GM12878 (cell line): Measurements from ENCODE around the gene CCR5AS.
A peak's percentile ranks its signal among the peaks of the same experiment; 100 is the strongest.

Experiments used
- ATAC-seq: fragments of 200-7000 bp; cut with Tn5 transposase; 3 replicates; pipeline ENCODE4 v1.9.1; 2020; ENCODE audit warnings: mild to moderate bottlenecking, moderate library complexity
- BruUV-seq: library from RNA; stranded (reverse); fragments of 400-500 nt; replicated peaks from 2 replicates; lab custom pipeline; 2021; lab: Mats Ljungman, UMichigan
- CTCF ChIA-PET: fragments of 300-600 bp; sonication (Branson Sonifier 250); formaldehyde crosslinking; extraction: SDS; loops from one replicate; lab custom pipeline; 2021; ENCODE audit warnings: inconsistent platforms; lab: Yijun Ruan, JAX
- POLR2A ChIA-PET: fragments of 350-600 bp; formaldehyde crosslinking; extraction: SDS; loops from one replicate; lab custom pipeline; 2021; ENCODE audit warnings: inconsistent platforms; lab: Charles Lee
- RAD21 ChIA-PET: fragments of 300-600 bp; sonication (Branson Sonifier 250); formaldehyde crosslinking; loops from one replicate; lab custom pipeline; 2023; ENCODE audit warnings: antibody characterized with exemption; ENCODE audit not compliant: unreplicated experiment; lab: Charles Lee
- SMC1A ChIA-PET: fragments of 300-600 bp; sonication (Branson Sonifier 250); formaldehyde crosslinking; loops from one replicate; lab custom pipeline; 2023; ENCODE audit not compliant: unreplicated experiment, uncharacterized antibody; lab: Charles Lee
- DNase-seq: peaks from one replicate; pipeline ENCODE4 v3.0.0-alpha.2; 2011; ENCODE audit warnings: low read depth, low spot score
- FAIRE-seq: peaks from 3 replicates; lab custom pipeline; 2011; peaks lifted over from hg19 to GRCh38; lab: Jason Lieb, UNC
- H2AFZ ChIP-seq: 2 replicates; pipeline ENCODE4 v1.6.0; 2011; ENCODE audit warnings: low read depth, low read length, control low read depth; ENCODE audit not compliant: control insufficient read depth
- H3K27ac ChIP-seq: 2 replicates; pipeline ENCODE4 v1.5.1; 2011; ENCODE audit warnings: control low read depth; ENCODE audit not compliant: control insufficient read depth, insufficient read depth
- H3K27me3 ChIP-seq, 2 experiments: replicated peaks in 1 of 2; 2 replicates each; pipeline versions ENCODE4 v1.6.0 to v1.6.1; 2011; ENCODE audit warnings: low read length in 1 of 2; ENCODE audit not compliant: control insufficient read depth in 2 of 2, insufficient read depth in 2 of 2
- H3K36me3 ChIP-seq, 2 experiments: 2 replicates each; pipeline ENCODE4 v1.5.1; 2011; ENCODE audit warnings: low read length in 1 of 2; ENCODE audit not compliant: control insufficient read depth in 2 of 2, insufficient read depth in 2 of 2
- H3K4me1 ChIP-seq: 2 replicates; pipeline ENCODE4 v1.6.1; 2011; ENCODE audit warnings: mild to moderate bottlenecking, low read length, moderate library complexity, mixed read lengths; ENCODE audit not compliant: control insufficient read depth, insufficient read depth
- H3K4me2 ChIP-seq: 2 replicates; pipeline ENCODE4 v1.6.0; 2011; ENCODE audit warnings: control low read depth; ENCODE audit not compliant: control insufficient read depth, insufficient read depth
- H3K4me3 ChIP-seq: fragments of 200-600 bp; sonication (generic); 2 replicates; pipeline ENCODE4 v1.5.1; 2016
- H3K79me2 ChIP-seq: 2 replicates; pipeline ENCODE4 v1.6.0; 2011; ENCODE audit warnings: low read length; ENCODE audit not compliant: control insufficient read depth, insufficient read depth
- H3K9ac ChIP-seq: 2 replicates; pipeline ENCODE4 v1.8.0; 2011; ENCODE audit warnings: low read length, control low read depth, mixed read lengths; ENCODE audit not compliant: control insufficient read depth, insufficient read depth
- H3K9me3 ChIP-seq: replicated peaks from 3 replicates; pipeline ENCODE4 v1.5.1; 2011; ENCODE audit warnings: mild to moderate bottlenecking, low read length; ENCODE audit not compliant: control insufficient read depth, insufficient read depth
- H4K20me1 ChIP-seq: 2 replicates; pipeline ENCODE4 v1.6.0; 2011; ENCODE audit not compliant: control insufficient read depth, insufficient read depth
- CHD2 ChIP-seq: IDR thresholded peaks from 2 replicates; pipeline ENCODE4 v1.6.1; 2011; ENCODE audit warnings: low read depth, low read length, improper control_type of control experiment, borderline replicate concordance
- CTCF ChIP-seq, 3 experiments: IDR thresholded peaks in 2 of 3; conservative IDR thresholded peaks in 1 of 3; 2 replicates each; pipeline ENCODE4 v1.5.1; 2011; ENCODE audit warnings: low read depth in 3 of 3, low read length in 3 of 3, mild to moderate bottlenecking in 3 of 3, control low read depth in 2 of 3, moderate library complexity in 2 of 3, inconsistent platforms in 1 of 3, mixed read lengths in 1 of 3; ENCODE audit not compliant: control insufficient read depth in 2 of 3, insufficient read depth in 1 of 3; ENCODE audit errors: extremely low read depth in 1 of 3
- HDAC6 ChIP-seq: fragments of 200-600 bp; sonication (generic); IDR thresholded peaks from one replicate; pipeline ENCODE4 v1.8.0; 2017; ENCODE audit warnings: antibody characterized with exemption; ENCODE audit not compliant: unreplicated experiment
- HSF1 ChIP-seq: fragments of 150-350 bp; IDR thresholded peaks from 2 replicates; pipeline ENCODE4 v1.6.1; 2014; ENCODE audit warnings: mild to moderate bottlenecking, low read depth, low read length
- PKNOX1 ChIP-seq: fragments of 450-650 bp; IDR thresholded peaks from 2 replicates; pipeline ENCODE4 v1.6.1; 2016; ENCODE audit warnings: mild to moderate bottlenecking
- RAD21 ChIP-seq: IDR thresholded peaks from 2 replicates; pipeline ENCODE4 v1.6.1; 2011; ENCODE audit warnings: mild to moderate bottlenecking, low read depth, low read length, moderate library complexity; ENCODE audit not compliant: insufficient read depth
- RCOR1 ChIP-seq: conservative IDR thresholded peaks from 2 replicates; pipeline ENCODE4 v1.6.1; 2012; ENCODE audit warnings: low read depth, low read length, improper control_type of control experiment
- SMARCA5 ChIP-seq: fragments of 450-650 bp; IDR thresholded peaks from 2 replicates; pipeline ENCODE4 v1.6.1; 2017; ENCODE audit warnings: mild to moderate bottlenecking
- SMC3 ChIP-seq: IDR thresholded peaks from 2 replicates; pipeline ENCODE4 v1.6.1; 2011; ENCODE audit warnings: low read length, improper control_type of control experiment, borderline replicate concordance
- WGBS: methylation state at CpG from one replicate; pipeline ENCODE4 v1.1.6; 2016; ENCODE audit warnings: low lambda C conversion rate; ENCODE audit not compliant: insufficient replicate concordance, insufficient coverage; ENCODE audit errors: missing lambda C conversion rate; 5-methylcytosine and 5-hydroxymethylcytosine counted together
- in situ Hi-C: fragments of 300-500 bp; cut with MboI; formaldehyde crosslinking; loops from 9 replicates; pipeline ENCODE4 v1.14.3; 2018; ENCODE audit warnings: mixed read lengths
- intact Hi-C: fragments of 100-400 bp; cut with micrococcal nuclease; formaldehyde crosslinking; loops from one replicate; pipeline ENCODE4 v1.14.2; 2022; ENCODE audit not compliant: unreplicated experiment

CCR5AS gene

GRCh38 chr3:46372492-46373359 is 34.1 kb downstream of the CCR5AS start:
- Histone ChIP-seq H2AFZ (no peak overlapping the region), H3K4me3 (no peak overlapping the region), H3K36me3 (no peaks in the 10 kb centered on the region), H3K9me3 (no peaks in the 10 kb centered on the region), H3K27ac (no peak overlapping the region), H3K79me2 (no peaks in the 10 kb centered on the region), H4K20me1 (no peaks in the 10 kb centered on the region), H3K9ac (no peak overlapping the region), H3K27me3 (peaks cover 0 to 3% of the 10 kb centered on the region in 2 experiments; a peak in 2 of 4 replicates), H3K4me1 (peaks cover 14% of the 10 kb centered on the region), H3K4me2 (no peak overlapping the region)
- ChIA-PET RAD21 (interaction anchor here (0.8 to 13.5 kb wide), 17 partner anchors 9 to 612 kb away, joined by 3 to 421 read pairs (median 4); partner anchors contain the start of genes CCR1 and CCR2), SMC1A (interaction anchor here (0.6 to 15.8 kb wide), 19 partner anchors 11 to 434 kb away, joined by 3 to 581 read pairs (median 7); partner anchors contain the start of genes CCR1 and CCR2), POLR2A (interaction anchor here (1.0 to 4.0 kb wide), 4 partner anchors 23 to 165 kb away, joined by 3 to 16 read pairs (median 4); partner anchors contain the start of gene CCR1), CTCF (interaction anchor here (0.6 to 21.1 kb wide), 22 partner anchors 8 to 436 kb away, joined by 3 to 714 read pairs (median 5); partner anchors contain the start of gene CCR1)
- ATAC-seq, result peak; percentile 21; the same call in 1 of the 3 replicates
- FAIRE-seq, result peak; percentile 52
- intact Hi-C loops (loop anchor here (1.0 to 10.0 kb wide), 4 partner anchors 96 to 284 kb away; no protein-coding TSS in a partner anchor), in situ Hi-C loops (loop anchor here (5.0 to 10.0 kb wide), 4 partner anchors 160 to 608 kb away; no protein-coding TSS in a partner anchor)
- no TSS peak for BruUV-seq
- DNase-seq, result no peak
- no peak for TF ChIP-seq PKNOX1
- TF ChIP-seq CHD2, result no peak
- TF ChIP-seq HDAC6, result no peak
- no peak for TF ChIP-seq SMARCA5
- TF ChIP-seq RAD21, result peak; percentile 92
- TF ChIP-seq HSF1, result no peak
- no peak for TF ChIP-seq RCOR1
- peak; percentile 69 for TF ChIP-seq SMC3
- TF ChIP-seq CTCF (IDR thresholded peaks at IDR 0.05 in 2 of 3, conservative IDR thresholded peaks at IDR 0.05 in 1 of 3; ENCODE audit: control insufficient read depth in 2 of 3, extremely low read depth in 1 of 3, insufficient read depth in 1 of 3, low read depth in 3 of 3, low read length in 3 of 3), result peak; percentile 68 to 76 (median 70)
- WGBS, result 56% methylated on average over 9 of the region's 9 CpGs
